HG03097 (cell line): ENCODE measurements around the gene SPATS2L.

Experiments
- ATAC-seq: cut with Tn5 transposase; IDR thresholded peaks from one replicate; pipeline ENCODE4 v1.9.1; 2021; ENCODE audit not compliant: unreplicated experiment, low FRiP score

Gene SPATS2L

DNA sequence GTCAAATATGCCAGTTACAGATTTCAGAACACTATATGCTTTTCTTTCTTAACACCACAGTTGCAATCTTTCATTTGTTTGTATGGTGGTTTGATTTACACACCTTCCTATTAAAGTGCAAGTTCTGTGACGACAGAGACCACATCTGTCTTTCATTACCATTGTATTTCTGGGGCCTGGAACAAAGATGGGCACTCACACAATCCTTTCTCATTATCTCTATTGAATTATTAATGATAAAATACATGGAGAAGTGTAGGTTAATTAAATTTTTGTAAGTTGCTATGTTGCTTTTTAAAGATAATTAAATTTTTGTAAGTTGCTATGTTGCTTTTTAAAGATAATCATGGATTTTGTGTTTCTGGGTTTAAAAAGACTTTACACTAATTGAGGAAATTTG, 123.5 kb downstream of the SPATS2L start:
- no peak for ATAC-seq

DNA sequence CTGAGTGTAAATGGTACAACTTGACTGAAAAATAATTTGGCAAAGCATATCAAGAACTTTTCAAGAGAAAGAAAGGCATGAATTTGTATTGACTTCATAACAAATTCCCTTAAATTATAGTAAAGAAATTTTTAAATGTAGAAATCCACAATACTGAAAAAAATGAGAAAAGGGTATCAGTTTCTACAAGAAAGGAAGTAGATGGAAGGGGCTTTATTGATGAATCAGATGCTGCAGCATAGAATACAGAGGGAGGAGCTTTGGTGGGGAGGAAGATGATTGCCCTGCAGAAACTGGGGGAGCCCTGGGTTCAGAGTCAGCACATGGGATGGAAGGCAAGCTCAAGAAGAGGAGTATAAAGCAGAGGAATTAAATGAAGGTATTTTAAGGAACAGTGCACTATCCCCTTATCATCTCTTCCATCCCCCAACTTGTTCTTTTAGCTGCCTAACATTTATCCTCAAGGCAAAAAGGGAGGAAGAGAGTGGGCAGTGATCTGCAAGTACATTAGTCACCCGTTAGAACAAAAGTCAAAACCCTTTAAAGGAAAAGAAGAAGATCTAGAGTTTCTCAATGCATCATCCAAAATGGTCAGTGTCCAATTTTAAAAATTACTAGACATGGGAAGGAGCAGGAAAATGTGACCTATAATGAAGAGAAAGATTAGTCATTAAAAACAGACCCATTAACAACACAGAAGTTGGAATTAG, 125.7 kb downstream of the SPATS2L start:
- ATAC-seq, result no peak

DNA sequence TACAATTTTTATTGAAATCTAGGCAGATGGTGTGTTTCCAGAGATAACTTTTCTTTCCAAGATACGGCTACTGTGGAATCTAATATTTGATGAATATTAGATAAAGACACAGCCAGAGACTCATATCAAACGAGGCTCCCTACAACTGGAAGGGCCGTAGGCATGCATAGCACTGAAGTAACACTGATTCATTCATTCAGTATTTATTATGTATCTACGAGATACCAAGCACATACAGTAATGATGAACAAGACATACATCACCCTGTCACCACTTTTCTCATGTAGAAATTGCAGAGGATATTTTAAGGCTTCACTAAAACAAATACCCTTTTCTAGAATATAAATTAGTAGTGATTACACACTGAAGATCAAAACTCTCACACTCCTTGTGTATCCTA, 128.9 kb downstream of the SPATS2L start:
- ATAC-seq, result no peak

DNA sequence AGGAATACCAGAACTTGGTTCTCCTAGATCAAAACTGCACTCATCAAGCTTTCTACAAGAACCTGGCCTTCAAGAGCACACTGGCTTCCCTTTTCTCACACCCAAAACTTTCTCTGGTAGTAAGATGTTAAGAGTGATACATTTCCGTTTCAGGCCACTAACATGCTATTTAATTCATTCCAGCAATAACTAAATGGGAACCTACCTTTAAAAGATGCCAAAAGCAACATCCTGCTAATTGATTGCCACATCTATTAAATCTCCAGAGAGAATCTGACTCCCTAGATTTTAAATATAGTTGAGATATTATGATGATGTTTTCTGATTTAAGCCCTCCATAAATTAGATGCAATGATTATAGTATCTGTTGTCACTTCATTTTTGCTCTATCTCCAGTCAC, 131.8 kb downstream of the SPATS2L start:
- no peak for ATAC-seq

DNA sequence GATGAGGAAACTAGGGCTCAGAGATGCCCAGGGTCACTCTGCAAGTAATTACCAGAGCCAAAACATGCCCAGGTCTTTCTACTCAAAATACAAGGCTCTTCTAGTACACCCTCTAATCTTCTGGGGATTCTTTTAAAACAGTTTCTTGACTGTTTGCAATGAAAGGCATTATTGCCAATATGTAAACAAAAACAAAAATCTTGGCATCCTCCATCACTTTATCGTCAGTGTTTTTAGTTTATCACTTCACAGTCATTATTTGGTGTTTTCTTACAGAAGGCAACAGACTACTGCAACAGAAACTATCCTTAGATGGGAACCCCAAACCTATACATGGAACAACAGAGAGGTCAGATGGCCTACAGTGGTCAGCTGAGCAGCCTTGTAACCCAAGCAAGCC, 132.4 kb downstream of the SPATS2L start:
- ATAC-seq, result no peak

GRCh38 chr2:200439981-200440380, 133.5 kb downstream of the SPATS2L start:
- no peak for ATAC-seq

- no peak for ATAC-seq
Observed at GRCh38 chr2:200442471-200442870, 136.0 kb downstream of the SPATS2L start.

GRCh38 chr2:200443376-200443775, 136.9 kb downstream of the SPATS2L start:
- ATAC-seq, result no peak

DNA sequence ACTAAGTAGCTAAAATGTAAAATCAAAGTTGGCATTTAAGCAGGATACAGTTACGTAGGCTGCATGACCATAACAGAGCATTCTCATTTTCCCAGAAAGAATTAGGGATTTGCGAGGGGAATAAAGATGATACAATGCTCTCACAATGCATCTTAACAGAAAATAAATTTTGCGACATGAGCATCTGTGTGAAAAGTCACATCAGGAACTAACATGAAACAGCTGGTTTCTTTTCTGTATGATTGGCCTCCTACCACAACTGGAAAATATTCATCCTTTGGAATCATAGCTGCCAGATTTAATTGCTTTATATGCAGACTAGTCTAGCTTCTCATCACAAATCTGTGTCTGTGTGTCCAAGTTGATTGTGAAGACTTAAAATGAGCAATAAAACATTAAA, 137.4 kb downstream of the SPATS2L start:
- no peak for ATAC-seq

DNA sequence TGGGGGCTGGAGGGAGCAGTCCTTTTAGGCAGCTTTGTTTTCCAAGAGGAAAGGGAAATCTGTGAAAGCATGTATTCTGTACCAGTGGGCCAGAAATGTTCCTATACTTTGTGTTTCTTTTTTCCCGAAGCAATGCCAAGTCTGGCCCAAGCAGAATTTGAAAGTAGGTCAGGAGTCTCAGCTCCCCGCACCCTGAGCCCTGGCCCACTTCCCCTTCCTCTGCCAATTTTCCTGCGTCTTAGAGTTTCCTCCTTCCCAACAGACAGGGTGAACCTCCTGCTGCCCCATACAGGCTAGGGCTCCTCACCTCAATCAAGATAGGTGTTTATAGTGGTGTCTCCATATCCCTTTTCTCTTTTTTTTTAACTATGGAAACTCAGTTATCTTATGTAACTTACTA, 138.0 kb downstream of the SPATS2L start:
- ATAC-seq, result no peak

- no peak for ATAC-seq
Observed at GRCh38 chr2:200445284-200445683, 138.8 kb downstream of the SPATS2L start.

DNA sequence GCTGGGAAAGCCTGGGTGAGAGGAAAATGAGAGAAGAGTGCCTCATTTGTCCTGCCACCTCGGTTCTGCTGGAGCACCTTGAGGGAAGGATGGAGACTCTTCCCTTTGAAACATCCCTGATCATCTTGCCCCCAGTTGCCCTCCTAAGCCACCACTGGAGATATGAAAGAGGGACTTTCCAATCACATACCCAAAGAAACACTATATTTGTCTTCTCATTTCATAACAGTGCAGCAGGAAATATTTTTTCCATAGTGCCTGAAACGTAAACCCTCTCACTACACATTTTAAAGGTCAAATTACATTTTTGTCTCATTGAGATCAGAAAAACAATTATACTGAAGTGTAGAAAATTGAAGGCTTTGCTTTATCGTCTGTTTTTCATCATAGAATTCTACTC, 140.1 kb downstream of the SPATS2L start:
- no peak for ATAC-seq

- ATAC-seq, result no peak
Observed at GRCh38 chr2:200447139-200447855, 140.8 kb downstream of the SPATS2L start.

GRCh38 chr2:200448455-200448854, 142.0 kb downstream of the SPATS2L start:
- no peak for ATAC-seq

- ATAC-seq, result no peak
Observed at GRCh38 chr2:200449149-200449548, 142.7 kb downstream of the SPATS2L start.

DNA sequence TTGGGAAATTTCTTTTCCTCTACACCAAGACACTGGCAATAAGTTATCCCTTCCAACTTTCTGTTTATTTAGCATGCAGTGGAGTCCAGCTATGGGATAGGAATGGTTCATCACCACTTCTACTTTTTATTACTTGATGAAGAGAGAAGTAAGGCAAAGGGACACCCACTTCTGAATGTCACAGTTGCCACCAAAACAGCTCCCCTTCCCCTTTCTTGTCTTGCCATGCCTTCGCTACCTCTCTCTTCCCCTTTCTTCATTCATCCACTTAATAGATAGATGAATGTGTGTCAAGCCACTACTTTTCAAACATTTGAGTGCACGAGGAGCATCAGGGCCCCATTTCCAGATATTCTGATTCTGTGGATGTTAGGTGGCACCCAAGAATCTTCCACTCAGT, 143.8 kb downstream of the SPATS2L start:
- ATAC-seq, result no peak

GRCh38 chr2:200451511-200451910, 145.0 kb downstream of the SPATS2L start:
- no peak for ATAC-seq

DNA sequence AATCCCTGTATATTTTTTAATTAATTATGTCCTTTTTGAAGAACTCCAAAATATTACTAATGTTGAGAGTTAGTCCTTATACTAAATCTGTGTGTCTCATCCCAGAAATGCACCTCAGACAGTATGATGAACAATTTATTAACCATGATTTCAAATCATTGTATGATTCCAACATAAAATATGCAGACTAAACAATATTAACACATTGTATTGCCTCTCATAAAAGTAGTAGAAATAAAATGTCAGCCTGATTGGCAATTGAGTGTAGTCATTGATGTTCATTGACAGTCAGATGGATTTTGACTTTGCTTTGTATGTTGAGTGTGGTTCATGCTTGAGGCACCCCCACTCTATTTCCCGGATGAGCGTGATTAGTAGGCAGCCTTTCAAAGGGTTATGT, 145.9 kb downstream of the SPATS2L start:
- no peak for ATAC-seq

DNA sequence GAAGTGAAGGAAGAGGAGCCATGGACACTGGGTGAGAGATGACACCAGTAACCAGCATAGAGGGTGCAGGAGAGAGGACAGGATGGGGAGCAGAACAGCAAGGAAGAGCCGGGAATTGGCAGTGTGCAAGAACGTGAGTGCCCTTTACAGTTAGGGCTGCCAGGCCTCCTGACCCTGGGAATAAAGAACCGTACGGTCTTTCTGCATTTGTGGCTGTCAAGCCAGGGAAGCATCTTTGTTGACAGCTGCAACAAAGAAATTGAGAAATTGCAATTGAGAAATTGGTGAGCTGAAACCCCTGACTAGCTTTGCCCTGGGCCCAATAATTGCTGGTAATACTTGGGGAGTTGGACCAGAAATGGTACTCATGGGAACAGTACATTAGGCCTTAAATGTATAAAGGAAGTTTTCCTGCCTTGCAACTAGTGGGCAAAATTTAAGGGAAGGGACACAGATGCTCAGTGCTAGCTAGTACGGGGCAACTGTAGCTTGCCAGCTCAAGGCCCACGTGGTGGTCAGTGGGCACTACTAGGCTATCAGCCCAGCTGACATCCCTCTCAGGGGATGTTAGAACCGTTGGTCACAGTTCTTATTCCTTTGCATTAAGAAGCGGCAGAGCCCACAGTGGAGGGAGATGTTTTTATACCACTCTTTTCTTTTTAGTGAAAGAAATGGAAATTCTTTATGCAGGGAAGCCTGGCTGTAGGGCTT, 146.8 kb downstream of the SPATS2L start:
- ATAC-seq, result no peak

- no peak for ATAC-seq
Observed at GRCh38 chr2:200453853-200454534, 147.5 kb downstream of the SPATS2L start.
